Measurements from ENCODE around the gene ACTR6. TPM values are rescaled to one million over a fixed set of nuclear protein-coding genes. Genes with fewer than 3 reads are reported as not detected.

The ACTR6 gene
- total and polyA plus RNA-seq, 4 experiments from 2014 or later = 37.5 to 64.2 (median 48.3) TPM

DNA sequence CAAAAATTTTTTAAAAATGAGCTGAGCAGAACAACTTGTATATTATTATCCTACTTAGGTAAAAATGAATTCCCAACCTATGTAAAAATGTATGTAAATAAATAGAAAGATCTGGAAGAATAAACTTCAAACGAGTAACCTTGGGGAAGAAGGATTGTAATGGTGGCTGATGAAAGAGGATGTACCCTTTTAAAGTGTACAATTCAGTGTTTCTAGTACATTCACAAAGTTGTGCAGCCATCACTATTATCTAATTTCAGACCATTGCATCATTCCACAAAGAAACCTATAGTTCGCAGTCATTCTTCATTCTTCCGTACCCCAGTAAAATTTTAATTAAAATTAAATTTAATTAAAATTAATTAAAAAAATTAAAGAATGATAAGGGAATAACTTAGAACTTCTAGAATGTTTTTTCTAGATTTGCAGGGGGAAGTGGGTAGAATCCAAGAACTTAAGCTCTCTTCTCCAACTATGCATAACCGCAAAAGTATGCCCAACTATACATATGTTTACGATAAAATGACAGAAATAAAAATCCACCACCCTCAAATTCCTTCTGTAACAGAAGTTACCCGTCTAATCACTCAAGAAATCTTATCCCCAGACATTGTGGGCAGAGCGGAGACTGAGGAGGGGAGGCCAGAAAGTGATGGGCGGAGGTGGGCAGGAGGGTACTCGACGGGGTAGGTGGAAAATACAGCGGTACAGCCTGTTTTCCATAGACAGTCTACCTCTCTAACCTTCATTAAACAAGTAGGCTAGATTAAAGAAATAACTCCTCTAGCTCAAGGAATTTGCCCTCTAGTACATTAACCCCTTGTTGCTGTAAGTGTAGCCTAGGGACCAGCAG, 65.3 kb downstream of the ACTR6 start:
- POLR2A ChIA-PET (ENCODE audit: partially characterized antibody) = interaction anchor here (0.5 to 3.7 kb wide), 4 partner anchors 61 to 1565 kb away, joined by 3 to 63 read pairs (median 4); partner anchors contain the start of genes ACTR6 and GNPTAB

GRCh38 chr12:100266585-100266834, 65.9 kb downstream of the ACTR6 start:
- no peaks in the 10 kb centered on the region for H3K27me3 ChIP-seq (ENCODE audit: insufficient read depth, low read length)
- H3K27ac Mint-ChIP-seq = peak overlapping the region; percentile 95 to 100 (median 99)
- H3K27me3 Mint-ChIP-seq = no peaks in the 10 kb centered on the region
- intact Hi-C loops (cut with micrococcal nuclease) = loop anchor here (2.0 to 10.0 kb wide), 4 partner anchors 1014 to 1749 kb away; partner anchors contain the start of genes CHPT1, SLC25A3, TMPO and UTP20
- peaks cover 19 to 39% (median 28%) of the 10 kb centered on the region in 4 donors for H3K4me1 Mint-ChIP-seq
- H3K4me3 Mint-ChIP-seq = peak overlapping the region; percentile 97 to 100 (median 99)
- H3K4me3 ChIP-seq (ENCODE audit: low read length in 2 of 2) = peak overlapping the region; percentile 26 to 90
- ChIA-PET CTCF (ENCODE audit: partially characterized antibody) (interaction anchor here (0.7 to 3.1 kb wide), 4 partner anchors 10 to 74 kb away, joined by 3 to 11 read pairs (median 3); partner anchors contain the start of gene ACTR6), POLR2A (ENCODE audit: partially characterized antibody) (interaction anchor here (0.8 to 3.7 kb wide), 5 partner anchors 32 to 1564 kb away, joined by 3 to 63 read pairs (median 4); partner anchors contain the start of genes ACTR6, ARL1 and GNPTAB)
- H3K36me3 Mint-ChIP-seq = peaks cover 0 to 9% of the 10 kb centered on the region in 2 donors
- H3K9me3 ChIP-seq (ENCODE audit: control insufficient read depth in 1 of 2, low read length in 2 of 2) = no peaks in the 10 kb centered on the region
- H3K4me1 ChIP-seq (ENCODE audit: insufficient read depth, low read length) = peaks cover 41% of the 10 kb centered on the region
- H3K9me3 Mint-ChIP-seq = no peaks in the 10 kb centered on the region
- H3K36me3 ChIP-seq (ENCODE audit: insufficient read depth, low read length) = no peaks in the 10 kb centered on the region
- peak in 1 of 5 donors; percentile 91 for DNase-seq
- H3K27ac ChIP-seq (ENCODE audit: low read depth, low read length) = peak overlapping the region; percentile 95

More for the DNA sequence above, 65.3 kb downstream of the ACTR6 start:
- Histone ChIP-seq H3K27ac (ENCODE audit: low read depth, low read length) (peak overlapping the region; percentile 95), H3K36me3 (ENCODE audit: insufficient read depth, low read length) (no peaks in the 10 kb centered on the region), H3K27me3 (ENCODE audit: insufficient read depth, low read length) (no peaks in the 10 kb centered on the region), H3K9me3 (ENCODE audit: control insufficient read depth in 1 of 2, low read length in 2 of 2) (no peaks in the 10 kb centered on the region), H3K4me1 (ENCODE audit: insufficient read depth, low read length) (peaks cover 36% of the 10 kb centered on the region), H3K4me3 (ENCODE audit: low read length in 2 of 2) (peak overlapping the region; percentile 26 to 90)
- intact Hi-C loops (cut with micrococcal nuclease) = loop anchor here (2.0 to 10.0 kb wide), 4 partner anchors 1015 to 1749 kb away; partner anchors contain the start of genes CHPT1, SLC25A3, TMPO and UTP20
- H3K27me3 Mint-ChIP-seq = no peaks in the 10 kb centered on the region
- peaks cover 17 to 37% (median 27%) of the 10 kb centered on the region in 4 donors for H3K4me1 Mint-ChIP-seq
- CTCF ChIA-PET (ENCODE audit: partially characterized antibody) = interaction anchor here (0.6 to 3.1 kb wide), 4 partner anchors 11 to 65 kb away, joined by 3 to 11 read pairs (median 3); partner anchors contain the start of gene ACTR6
- H3K4me3 Mint-ChIP-seq = peak overlapping the region; percentile 97 to 100 (median 99)
- DNase-seq = peak in 1 of 5 donors; percentile 36
- peak overlapping the region in 6 of 7 donors; percentile 95 to 100 (median 99) for H3K27ac Mint-ChIP-seq
- H3K9me3 Mint-ChIP-seq = no peaks in the 10 kb centered on the region
- peaks cover 0 to 9% of the 10 kb centered on the region in 2 donors for H3K36me3 Mint-ChIP-seq

DNA sequence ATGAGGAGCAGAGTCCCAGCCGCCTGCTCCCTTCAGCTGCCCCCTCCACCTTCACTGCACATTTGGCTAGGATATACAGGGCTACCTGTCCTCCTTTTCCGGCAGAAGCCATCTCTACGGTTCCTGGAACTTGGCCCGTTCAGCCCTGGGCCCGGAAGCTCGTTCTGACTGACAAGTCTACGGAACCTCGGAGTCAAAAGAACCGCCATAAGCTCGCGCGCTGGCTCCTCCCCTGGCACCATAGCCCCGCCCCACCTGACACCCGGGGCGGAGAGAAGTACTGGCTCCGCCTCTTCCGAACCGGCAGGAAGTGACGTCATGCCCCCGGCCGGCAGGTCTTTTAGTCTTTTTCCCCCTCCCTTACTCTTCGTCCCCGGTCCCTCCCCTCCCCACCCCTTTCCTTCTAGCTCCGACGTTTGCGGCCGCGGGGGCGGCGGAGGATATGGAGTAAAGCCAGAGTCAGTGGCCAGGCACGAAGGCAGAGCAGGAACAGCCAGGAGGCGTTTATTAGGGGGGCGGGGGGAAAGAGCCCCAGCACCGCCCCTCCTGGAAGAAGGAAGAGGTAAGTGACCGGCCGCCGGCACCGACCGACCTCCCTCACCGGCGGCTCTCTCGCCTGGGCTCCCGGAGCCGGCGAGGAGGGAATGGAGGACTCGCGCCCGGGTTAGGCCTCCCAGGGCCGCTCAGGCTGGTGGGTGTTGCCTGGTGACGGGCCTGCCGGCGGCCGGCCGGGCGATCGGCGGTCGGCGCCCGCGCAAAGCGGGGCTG, 66.4 kb downstream of the ACTR6 start, which contains the start of the genes DEPDC4 and SCYL2:
TSS of gene DEPDC4 (minus strand) at position 245 of the 768 bp plus-strand sequence. CDS start at position 242, 3 bp downstream.
TSS of gene SCYL2 (plus strand) at position 343 of the 768 bp plus-strand sequence. CDS start 15,794 bp downstream, outside the sequence.
- intact Hi-C loops (cut with micrococcal nuclease) = loop anchor here (1.0 to 10.0 kb wide), 6 partner anchors 67 to 1750 kb away; partner anchors contain the start of genes ACTR6, BLTP3B, CHPT1 and SLC25A3
- POLR2A ChIA-PET (ENCODE audit: partially characterized antibody) = interaction anchor here (0.7 to 3.7 kb wide), 9 partner anchors 17 to 1674 kb away, joined by 3 to 63 read pairs (median 4); partner anchors contain the start of genes ACTR6, ARL1, GNPTAB and SLC25A3
- H3K27ac ChIP-seq (ENCODE audit: low read depth, low read length) = peak within 1 kb of the TSS; percentile 95
- Mint-ChIP-seq H3K27me3 (no peaks in the 10 kb centered on the region), H3K4me3 (peak within 1 kb of the TSS; percentile 97 to 100 (median 99)), H3K36me3 (peaks cover 0 to 9% of the 10 kb centered on the region in 2 donors), H3K4me1 (peaks cover 19 to 44% (median 32%) of the 10 kb centered on the region in 4 donors), H3K27ac (peak within 1 kb of the TSS; percentile 95 to 100 (median 99)), H3K9me3 (no peaks in the 10 kb centered on the region)
- peak within 1 kb of the TSS; percentile 26 to 90 for H3K4me3 ChIP-seq (ENCODE audit: low read length in 2 of 2)
- CTCF ChIA-PET (ENCODE audit: partially characterized antibody) = interaction anchor here (0.7 to 3.1 kb wide), 5 partner anchors 10 to 109 kb away, joined by 3 to 11 read pairs (median 3); partner anchors contain the start of gene ACTR6
- DNase-seq = peak; percentile 93 to 98 (median 96)
- no peaks in the 10 kb centered on the region for H3K9me3 ChIP-seq (ENCODE audit: control insufficient read depth in 1 of 2, low read length in 2 of 2)
- no peaks in the 10 kb centered on the region for H3K27me3 ChIP-seq (ENCODE audit: insufficient read depth, low read length)
- no peaks in the 10 kb centered on the region for H3K36me3 ChIP-seq (ENCODE audit: insufficient read depth, low read length)
- peaks cover 46% of the 10 kb centered on the region for H3K4me1 ChIP-seq (ENCODE audit: insufficient read depth, low read length)

DNA sequence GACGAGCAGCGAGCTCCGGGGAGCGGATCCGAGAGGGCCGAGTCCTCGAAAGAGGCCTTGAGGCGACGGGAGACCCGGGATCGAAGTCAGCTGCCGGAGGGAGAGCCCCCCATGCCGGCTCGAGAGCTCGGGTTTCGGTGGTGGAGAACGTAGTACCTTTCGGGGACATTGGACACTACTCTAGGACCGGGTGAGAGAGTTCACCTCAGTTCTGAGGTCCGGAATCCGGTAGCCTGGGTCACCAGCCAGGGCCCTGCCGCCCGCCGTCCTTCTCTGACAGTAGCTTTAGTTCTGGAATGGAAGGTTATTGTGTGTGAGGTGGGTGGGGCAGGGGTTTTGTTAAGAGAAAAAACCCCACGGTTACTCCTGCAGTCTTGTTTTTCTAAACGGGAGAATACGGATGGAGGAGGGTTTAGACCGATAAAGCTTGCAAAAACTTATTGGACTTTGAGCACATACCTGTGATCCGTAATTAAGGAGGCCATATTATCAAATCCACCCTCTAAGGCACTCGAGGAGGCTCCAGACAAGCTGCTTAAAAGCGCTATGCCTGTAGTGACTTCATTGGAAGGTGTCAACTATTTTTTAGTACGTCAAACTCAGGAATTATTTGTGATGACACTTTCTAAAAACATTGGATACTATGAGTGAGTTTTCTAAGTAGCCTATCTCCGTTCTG, 67.1 kb downstream of the ACTR6 start:
- no peaks in the 10 kb centered on the region for H3K9me3 Mint-ChIP-seq
- H3K4me1 Mint-ChIP-seq = peaks cover 21 to 50% (median 34%) of the 10 kb centered on the region in 4 donors
- H3K4me3 Mint-ChIP-seq = peak overlapping the region; percentile 97 to 100 (median 99)
- Histone ChIP-seq H3K4me3 (ENCODE audit: low read length in 2 of 2) (peak overlapping the region; percentile 26 to 90), H3K27me3 (ENCODE audit: insufficient read depth, low read length) (no peaks in the 10 kb centered on the region), H3K9me3 (ENCODE audit: control insufficient read depth in 1 of 2, low read length in 2 of 2) (no peaks in the 10 kb centered on the region), H3K36me3 (ENCODE audit: insufficient read depth, low read length) (no peaks in the 10 kb centered on the region), H3K4me1 (ENCODE audit: insufficient read depth, low read length) (peaks cover 49% of the 10 kb centered on the region), H3K27ac (ENCODE audit: low read depth, low read length) (peak overlapping the region; percentile 95)
- POLR2A ChIA-PET (ENCODE audit: partially characterized antibody) = interaction anchor here (0.7 to 3.7 kb wide), 6 partner anchors 16 to 1674 kb away, joined by 3 to 63 read pairs (median 4); partner anchors contain the start of genes ACTR6, ARL1 and SLC25A3
- peaks cover 0 to 9% of the 10 kb centered on the region in 2 donors for H3K36me3 Mint-ChIP-seq
- H3K27ac Mint-ChIP-seq = peak overlapping the region; percentile 89 to 98 (median 93)
- intact Hi-C loops (cut with micrococcal nuclease) = loop anchor here (1.0 to 10.0 kb wide), 6 partner anchors 67 to 1750 kb away; partner anchors contain the start of genes ACTR6, BLTP3B, CHPT1 and SLC25A3
- H3K27me3 Mint-ChIP-seq = no peaks in the 10 kb centered on the region
- peak in 4 of 5 donors; percentile 32 to 58 (median 38) for DNase-seq
- CTCF ChIA-PET (ENCODE audit: partially characterized antibody) = interaction anchor here (0.7 to 3.1 kb wide), 5 partner anchors 15 to 137 kb away, joined by 3 to 11 read pairs (median 3); partner anchors contain the start of gene ACTR6

DNA sequence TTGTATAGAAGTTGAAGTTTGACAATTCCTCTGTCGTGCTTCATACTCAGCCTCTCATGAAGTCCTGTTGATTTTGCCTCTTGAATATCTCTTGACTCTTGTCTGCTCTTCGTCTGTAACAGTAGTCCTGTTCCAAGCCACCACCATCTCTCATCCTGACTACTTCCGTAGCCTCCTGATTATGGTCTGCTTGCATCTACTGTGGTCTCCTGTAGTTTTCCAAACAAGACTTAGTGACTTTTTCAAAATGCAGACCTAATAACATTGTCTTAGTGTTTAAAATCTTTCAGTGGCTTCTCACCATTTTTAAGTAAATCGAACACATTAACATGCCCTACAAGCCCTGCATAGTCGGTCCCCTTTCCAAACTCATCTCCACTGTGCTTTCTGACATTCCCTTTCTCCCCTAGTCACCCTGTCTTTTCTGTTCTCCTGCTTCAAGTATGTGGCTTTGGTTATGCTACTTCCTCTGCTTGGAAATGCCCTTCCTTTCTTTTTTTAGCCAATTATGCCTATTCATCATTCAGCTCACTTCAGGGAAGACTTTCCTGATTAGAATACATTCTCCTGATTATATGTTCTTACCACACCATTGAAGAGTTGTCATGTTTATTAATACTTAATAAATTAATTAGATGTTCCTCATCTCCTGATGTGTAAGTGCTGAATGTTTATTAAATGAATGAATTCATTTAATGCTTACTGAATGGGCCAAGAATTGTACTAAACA, 68.4 kb downstream of the ACTR6 start:
- ChIA-PET POLR2A (ENCODE audit: partially characterized antibody) (interaction anchor here (3.7 kb wide), 1 partner anchor 68 kb away, joined by 63 read pairs; the partner anchor contains the start of gene ACTR6), CTCF (ENCODE audit: partially characterized antibody) (interaction anchor here (0.9 to 1.6 kb wide), 2 partner anchors 34 to 136 kb away, joined by 3 to 4 read pairs; no protein-coding TSS in a partner anchor)
- H3K36me3 ChIP-seq (ENCODE audit: insufficient read depth, low read length) = no peaks in the 10 kb centered on the region
- Mint-ChIP-seq H3K9me3 (no peaks in the 10 kb centered on the region), H3K4me3 (peak overlapping the region; percentile 59 to 99 (median 98)), H3K27me3 (no peaks in the 10 kb centered on the region), H3K27ac (peak overlapping the region in 6 of 7 donors; percentile 19 to 95 (median 37)), H3K4me1 (peaks cover 31 to 62% (median 44%) of the 10 kb centered on the region in 4 donors), H3K36me3 (peaks cover 0 to 9% of the 10 kb centered on the region in 2 donors)
- no peaks in the 10 kb centered on the region for H3K9me3 ChIP-seq (ENCODE audit: control insufficient read depth in 1 of 2, low read length in 2 of 2)
- H3K4me1 ChIP-seq (ENCODE audit: insufficient read depth, low read length) = peaks cover 62% of the 10 kb centered on the region
- H3K4me3 ChIP-seq (ENCODE audit: low read length in 2 of 2) = no peak overlapping the region
- DNase-seq = no peak
- H3K27me3 ChIP-seq (ENCODE audit: insufficient read depth, low read length) = no peaks in the 10 kb centered on the region
- H3K27ac ChIP-seq (ENCODE audit: low read depth, low read length) = peak overlapping the region; percentile 95
- intact Hi-C loops (cut with micrococcal nuclease) = loop anchor here (5.0 to 10.0 kb wide), 3 partner anchors 1426 to 1752 kb away; partner anchors contain the start of genes CHPT1, SLC25A3 and TMPO

All from CD4-positive, alpha-beta memory T cell (primary cell).